Measurements from ENCODE around the gene NEUROD2.

The NEUROD2 gene

GRCh38 chr17:39572121-39572520 lies 35.6 kb downstream of the NEUROD2 start:
- Histone ChIP-seq H3K4me3 (ENCODE audit: extremely low read depth, insufficient read depth, low read length, poor library complexity, severe bottlenecking) (no peak overlapping the region), H3K4me1 (ENCODE audit: control insufficient read depth, insufficient read depth, low read length, poor library complexity, severe bottlenecking) (no peaks in the 10 kb centered on the region), H3K36me3 (ENCODE audit: control insufficient read depth, insufficient read depth, low read length) (no peaks in the 10 kb centered on the region), H3K27ac (ENCODE audit: low read depth, low read length, severe bottlenecking) (no peak overlapping the region), H3K9me3 (ENCODE audit: control insufficient read depth, low read length) (peaks cover 14% of the 10 kb centered on the region)
- no CpG with 5 or more reads among the region's 2 CpGs for WGBS, 2 experiments (ENCODE audit: insufficient coverage in 2 of 2)

DNA sequence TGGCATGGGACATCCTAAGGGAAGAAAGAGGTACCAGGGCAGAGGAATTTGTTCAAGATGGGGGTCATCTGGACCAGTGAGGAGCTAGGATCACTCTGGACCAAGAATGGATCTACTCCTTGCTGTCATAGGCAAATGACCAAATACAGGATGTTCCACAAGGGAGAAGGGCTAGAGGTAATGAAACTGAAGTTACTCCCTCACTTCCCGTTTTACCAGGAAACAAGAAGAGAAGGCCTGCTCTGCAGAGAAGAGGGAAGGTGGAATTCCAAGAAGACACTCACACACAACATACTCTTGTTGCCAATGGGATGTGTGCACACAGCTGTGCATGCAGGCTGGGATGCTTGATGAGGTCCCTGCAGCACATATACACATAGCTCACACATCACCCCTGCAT lies 38.6 kb downstream of the NEUROD2 start:
- 80% methylated on average over 1 of the region's 1 CpG; no CpG with 5 or more reads in 1 of the 2 experiments for WGBS, 2 experiments (ENCODE audit: insufficient coverage in 2 of 2)
- no peaks in the 10 kb centered on the region for H3K4me1 ChIP-seq (ENCODE audit: control insufficient read depth, insufficient read depth, low read length, poor library complexity, severe bottlenecking)
- peaks cover 14% of the 10 kb centered on the region for H3K9me3 ChIP-seq (ENCODE audit: control insufficient read depth, low read length)
- H3K27ac ChIP-seq (ENCODE audit: low read depth, low read length, severe bottlenecking) = no peak overlapping the region
- no peak overlapping the region for H3K4me3 ChIP-seq (ENCODE audit: extremely low read depth, insufficient read depth, low read length, poor library complexity, severe bottlenecking)
- peaks cover 5% of the 10 kb centered on the region for H3K36me3 ChIP-seq (ENCODE audit: control insufficient read depth, insufficient read depth, low read length)

DNA sequence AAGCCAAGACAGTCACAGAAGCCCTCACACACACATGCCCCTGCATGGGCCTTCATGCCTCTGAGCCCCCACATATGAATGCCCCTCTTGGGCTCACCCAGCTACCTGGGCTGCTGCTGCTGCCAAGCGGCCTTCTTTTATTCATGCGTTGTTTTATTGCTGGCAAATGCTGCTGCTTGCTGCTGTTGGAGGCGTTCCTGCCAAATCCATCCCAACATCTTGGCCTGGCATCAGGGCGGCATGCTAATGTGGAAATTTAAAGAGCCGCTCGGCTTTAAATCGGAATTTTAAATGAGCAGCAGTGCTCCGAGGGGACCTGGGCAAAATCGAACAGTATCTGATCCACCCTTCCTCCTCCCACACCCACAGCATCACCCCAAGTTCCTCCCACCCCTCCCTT lies 39.0 kb downstream of the NEUROD2 start:
- 96 to 98% methylated on average over 7 to 8 of the region's 9 CpGs for WGBS, 2 experiments (ENCODE audit: insufficient coverage in 2 of 2)
- Histone ChIP-seq H3K27ac (ENCODE audit: low read depth, low read length, severe bottlenecking) (no peak overlapping the region), H3K36me3 (ENCODE audit: control insufficient read depth, insufficient read depth, low read length) (peaks cover 5% of the 10 kb centered on the region), H3K4me3 (ENCODE audit: extremely low read depth, insufficient read depth, low read length, poor library complexity, severe bottlenecking) (no peak overlapping the region), H3K4me1 (ENCODE audit: control insufficient read depth, insufficient read depth, low read length, poor library complexity, severe bottlenecking) (no peaks in the 10 kb centered on the region), H3K9me3 (ENCODE audit: control insufficient read depth, low read length) (peaks cover 14% of the 10 kb centered on the region)

GRCh38 chr17:39566094-39566850 lies 41.4 kb downstream of the NEUROD2 start:
- H3K4me1 ChIP-seq (ENCODE audit: control insufficient read depth, insufficient read depth, low read length, poor library complexity, severe bottlenecking) = no peaks in the 10 kb centered on the region
- H3K9me3 ChIP-seq (ENCODE audit: control insufficient read depth, low read length) = peaks cover 10% of the 10 kb centered on the region
- WGBS, 2 experiments (ENCODE audit: insufficient coverage in 2 of 2) = 82 to 94% methylated on average over 7 to 9 of the region's 11 CpGs
- H3K27ac ChIP-seq (ENCODE audit: low read depth, low read length, severe bottlenecking) = no peak overlapping the region
- no peak overlapping the region for H3K4me3 ChIP-seq (ENCODE audit: extremely low read depth, insufficient read depth, low read length, poor library complexity, severe bottlenecking)
- H3K36me3 ChIP-seq (ENCODE audit: control insufficient read depth, insufficient read depth, low read length) = peaks cover 5% of the 10 kb centered on the region

GRCh38 chr17:39564211-39564848 lies 43.4 kb downstream of the NEUROD2 start:
- Histone ChIP-seq H3K27ac (ENCODE audit: low read depth, low read length, severe bottlenecking) (no peak overlapping the region), H3K36me3 (ENCODE audit: control insufficient read depth, insufficient read depth, low read length) (peaks cover 5% of the 10 kb centered on the region), H3K9me3 (ENCODE audit: control insufficient read depth, low read length) (no peaks in the 10 kb centered on the region), H3K4me3 (ENCODE audit: extremely low read depth, insufficient read depth, low read length, poor library complexity, severe bottlenecking) (no peak overlapping the region), H3K4me1 (ENCODE audit: control insufficient read depth, insufficient read depth, low read length, poor library complexity, severe bottlenecking) (no peaks in the 10 kb centered on the region)
- 100% methylated on average over 1 of the region's 4 CpGs for WGBS, 2 experiments (ENCODE audit: insufficient coverage in 2 of 2)

DNA sequence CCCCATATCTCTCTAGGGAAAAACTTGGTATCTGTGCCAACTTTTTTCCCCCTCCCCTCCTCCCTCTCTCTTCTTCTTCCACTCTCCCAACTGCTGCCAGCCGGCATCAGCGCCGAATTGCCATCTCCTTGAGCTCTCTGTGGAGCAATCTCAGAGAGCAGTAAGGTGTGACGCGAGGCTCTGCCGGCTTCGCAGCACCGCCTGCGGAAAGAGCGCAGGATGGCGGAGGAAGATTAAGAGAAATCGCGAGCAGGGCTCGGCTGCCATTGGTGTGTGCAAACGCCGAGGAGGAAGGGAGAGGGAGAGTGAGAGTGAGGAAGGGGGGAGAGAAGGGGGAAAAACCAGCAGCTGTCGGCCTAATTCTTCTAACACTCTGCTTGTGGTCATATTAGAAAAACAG lies 44.2 kb downstream of the NEUROD2 start:
- Histone ChIP-seq H3K9me3 (ENCODE audit: control insufficient read depth, low read length) (no peaks in the 10 kb centered on the region), H3K36me3 (ENCODE audit: control insufficient read depth, insufficient read depth, low read length) (peaks cover 5% of the 10 kb centered on the region), H3K27ac (ENCODE audit: low read depth, low read length, severe bottlenecking) (no peak overlapping the region), H3K4me3 (ENCODE audit: extremely low read depth, insufficient read depth, low read length, poor library complexity, severe bottlenecking) (no peak overlapping the region), H3K4me1 (ENCODE audit: control insufficient read depth, insufficient read depth, low read length, poor library complexity, severe bottlenecking) (no peaks in the 10 kb centered on the region)
- WGBS, 2 experiments (ENCODE audit: insufficient coverage in 2 of 2) = 29 to 32% methylated on average over 14 to 15 of the region's 17 CpGs

DNA sequence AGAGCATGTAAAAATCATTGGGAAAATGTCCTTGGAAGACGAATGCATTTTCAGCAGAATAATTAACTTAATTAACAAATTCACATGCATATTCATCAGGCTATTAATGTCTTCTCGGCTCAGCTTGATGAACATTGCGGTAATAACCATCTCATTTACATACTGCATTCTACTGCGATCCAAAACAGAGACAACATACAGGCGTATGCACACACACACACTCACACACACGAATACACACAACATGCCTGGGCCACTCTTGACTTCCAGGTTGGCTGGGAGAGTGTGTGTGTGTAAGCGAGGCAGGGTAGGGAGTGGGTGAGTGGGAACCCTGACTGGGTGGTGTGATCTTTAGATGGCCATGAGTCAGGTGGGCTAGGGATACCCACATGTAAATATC lies 44.7 kb downstream of the NEUROD2 start:
- Histone ChIP-seq H3K4me3 (ENCODE audit: extremely low read depth, insufficient read depth, low read length, poor library complexity, severe bottlenecking) (no peak overlapping the region), H3K9me3 (ENCODE audit: control insufficient read depth, low read length) (no peaks in the 10 kb centered on the region), H3K27ac (ENCODE audit: low read depth, low read length, severe bottlenecking) (no peak overlapping the region), H3K4me1 (ENCODE audit: control insufficient read depth, insufficient read depth, low read length, poor library complexity, severe bottlenecking) (no peaks in the 10 kb centered on the region), H3K36me3 (ENCODE audit: control insufficient read depth, insufficient read depth, low read length) (peaks cover 5% of the 10 kb centered on the region)
- WGBS, 2 experiments (ENCODE audit: insufficient coverage in 2 of 2) = 85 to 91% methylated on average over 2 to 3 of the region's 7 CpGs

DNA sequence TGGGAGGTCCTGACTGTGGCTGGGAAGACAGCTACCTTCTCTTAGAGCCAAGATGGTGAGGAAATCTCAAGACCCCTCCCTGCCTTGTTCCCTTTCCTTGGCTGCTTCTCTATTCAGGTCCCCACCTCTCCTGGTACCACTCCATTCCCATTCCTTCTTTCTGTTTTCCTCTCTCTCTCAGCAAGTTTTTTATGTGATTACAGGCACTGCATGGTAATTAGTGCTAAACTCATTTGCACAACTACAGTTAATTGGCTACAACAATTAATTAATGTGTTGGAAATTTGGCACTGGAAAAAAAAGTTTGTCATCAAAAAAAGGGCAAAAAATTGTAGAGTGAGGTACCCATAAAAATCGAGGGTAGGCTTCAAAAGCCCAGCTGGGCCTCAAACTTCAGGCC lies 45.3 kb downstream of the NEUROD2 start:
- H3K27ac ChIP-seq (ENCODE audit: low read depth, low read length, severe bottlenecking) = no peak overlapping the region
- H3K4me1 ChIP-seq (ENCODE audit: control insufficient read depth, insufficient read depth, low read length, poor library complexity, severe bottlenecking) = no peaks in the 10 kb centered on the region
- peaks cover 5% of the 10 kb centered on the region for H3K36me3 ChIP-seq (ENCODE audit: control insufficient read depth, insufficient read depth, low read length)
- no peak overlapping the region for H3K4me3 ChIP-seq (ENCODE audit: extremely low read depth, insufficient read depth, low read length, poor library complexity, severe bottlenecking)
- 80 to 100% methylated on average over 1 of the region's 1 CpG for WGBS, 2 experiments (ENCODE audit: insufficient coverage in 2 of 2)
- H3K9me3 ChIP-seq (ENCODE audit: control insufficient read depth, low read length) = no peaks in the 10 kb centered on the region

- H3K4me3 ChIP-seq (ENCODE audit: extremely low read depth, insufficient read depth, low read length, poor library complexity, severe bottlenecking) = no peak overlapping the region
- WGBS, 2 experiments (ENCODE audit: insufficient coverage in 2 of 2) = 83% methylated on average over 1 of the region's 1 CpG; no CpG with 5 or more reads in 1 of the 2 experiments
- H3K9me3 ChIP-seq (ENCODE audit: control insufficient read depth, low read length) = no peaks in the 10 kb centered on the region
- peaks cover 11% of the 10 kb centered on the region for H3K4me1 ChIP-seq (ENCODE audit: control insufficient read depth, insufficient read depth, low read length, poor library complexity, severe bottlenecking)
- no peak overlapping the region for H3K27ac ChIP-seq (ENCODE audit: low read depth, low read length, severe bottlenecking)
- H3K36me3 ChIP-seq (ENCODE audit: control insufficient read depth, insufficient read depth, low read length) = peaks cover under 1% of the 10 kb centered on the region
Observed at GRCh38 chr17:39556423-39556822, 51.3 kb downstream of the NEUROD2 start.

GRCh38 chr17:39555368-39555767 lies 52.4 kb downstream of the NEUROD2 start:
- peaks cover 7% of the 10 kb centered on the region for H3K36me3 ChIP-seq (ENCODE audit: control insufficient read depth, insufficient read depth, low read length)
- H3K9me3 ChIP-seq (ENCODE audit: control insufficient read depth, low read length) = no peaks in the 10 kb centered on the region
- H3K4me3 ChIP-seq (ENCODE audit: extremely low read depth, insufficient read depth, low read length, poor library complexity, severe bottlenecking) = no peak overlapping the region
- H3K4me1 ChIP-seq (ENCODE audit: control insufficient read depth, insufficient read depth, low read length, poor library complexity, severe bottlenecking) = peaks cover 14% of the 10 kb centered on the region
- no peak overlapping the region for H3K27ac ChIP-seq (ENCODE audit: low read depth, low read length, severe bottlenecking)
- no CpG with 5 or more reads among the region's 2 CpGs for WGBS, 2 experiments (ENCODE audit: insufficient coverage in 2 of 2)

Data from mesodermal cell (in vitro differentiated cells).